Naive thymus-derived CD8-positive, alpha-beta T cell (primary cell): ENCODE results near the gene ADNP2. TPM values are rescaled to one million over a fixed set of nuclear protein-coding genes. Genes with fewer than 3 reads are reported as not detected.

Experiments
- ATAC-seq, 2 donors: fragments of 150-1000 bp; cut with Tn5 transposase in 1 of 2; sonication (Bioruptor Pico), chemical (Tn5 transposase) in 1 of 2; 1 replicate in 1 of 2; 2 replicates in 1 of 2; pipeline ENCODE4 v1.10.0; 2021; ENCODE audit warnings: mild to moderate bottlenecking in 2 of 2, moderate library complexity in 2 of 2
- POLR2A ChIA-PET: fragments of 350-600 bp; sonication (Branson Sonifier 250); formaldehyde crosslinking; loops from one replicate; lab custom pipeline; 2021; ENCODE audit warnings: antibody characterized with exemption; lab: Charles Lee
- DNase-seq, 10 donors: peaks; one replicate each; pipeline versions ENCODE4 v3.0.0 to v3.0.0-alpha.2; 2020 to 2022
- H3K27ac Mint-ChIP-seq, 10 donors: one replicate each; pipeline ENCODE4 v1.8.0; 2020 to 2022; ENCODE audit warnings: mild to moderate bottlenecking in 10 of 10, mixed read lengths in 10 of 10, moderate library complexity in 4 of 10, inconsistent platforms in 1 of 10
- H3K27me3 Mint-ChIP-seq, 5 donors: one replicate each; pipeline ENCODE4 v1.8.0; 2021 to 2022; ENCODE audit warnings: mixed read lengths in 5 of 5
- H3K36me3 Mint-ChIP-seq, 3 donors: one replicate each; pipeline ENCODE4 v1.8.0; 2020 to 2022; ENCODE audit warnings: mixed read lengths in 3 of 3, mild to moderate bottlenecking in 2 of 3, inconsistent platforms in 1 of 3
- H3K4me1 Mint-ChIP-seq, 4 donors: one replicate each; pipeline ENCODE4 v1.8.0; 2021 to 2022; ENCODE audit warnings: mixed read lengths in 4 of 4
- H3K4me3 Mint-ChIP-seq, 10 donors: one replicate each; pipeline ENCODE4 v1.8.0; 2020 to 2022; ENCODE audit warnings: mild to moderate bottlenecking in 10 of 10, mixed read lengths in 10 of 10, moderate library complexity in 6 of 10, inconsistent platforms in 1 of 10
- H3K9me3 Mint-ChIP-seq, 9 donors: one replicate each; pipeline ENCODE4 v1.8.0; 2020 to 2022; ENCODE audit warnings: mixed read lengths in 9 of 9, mild to moderate bottlenecking in 3 of 9, inconsistent platforms in 1 of 9, moderate library complexity in 1 of 9
- polyA plus RNA-seq, 3 donors: library from polyadenylated mRNA; unstranded; fragments of 300-500 nt; fragmentation: Illumina TruSeq; gene quantifications; one replicate each; pipeline ENCODE4 v1.2.3, GENCODE V29; 2021
- total RNA-seq, 8 experiments: library from RNA in 2 of 8; stranded (reverse) in 2 of 8; gene quantifications; one replicate each; pipeline ENCODE4 v1.2.3 and lab custom pipeline; 2021 to 2026

The ADNP2 gene
- total and polyA plus RNA-seq, 5 experiments from 2014 or later, result 8.1 to 25.5 (median 11.7) TPM

DNA sequence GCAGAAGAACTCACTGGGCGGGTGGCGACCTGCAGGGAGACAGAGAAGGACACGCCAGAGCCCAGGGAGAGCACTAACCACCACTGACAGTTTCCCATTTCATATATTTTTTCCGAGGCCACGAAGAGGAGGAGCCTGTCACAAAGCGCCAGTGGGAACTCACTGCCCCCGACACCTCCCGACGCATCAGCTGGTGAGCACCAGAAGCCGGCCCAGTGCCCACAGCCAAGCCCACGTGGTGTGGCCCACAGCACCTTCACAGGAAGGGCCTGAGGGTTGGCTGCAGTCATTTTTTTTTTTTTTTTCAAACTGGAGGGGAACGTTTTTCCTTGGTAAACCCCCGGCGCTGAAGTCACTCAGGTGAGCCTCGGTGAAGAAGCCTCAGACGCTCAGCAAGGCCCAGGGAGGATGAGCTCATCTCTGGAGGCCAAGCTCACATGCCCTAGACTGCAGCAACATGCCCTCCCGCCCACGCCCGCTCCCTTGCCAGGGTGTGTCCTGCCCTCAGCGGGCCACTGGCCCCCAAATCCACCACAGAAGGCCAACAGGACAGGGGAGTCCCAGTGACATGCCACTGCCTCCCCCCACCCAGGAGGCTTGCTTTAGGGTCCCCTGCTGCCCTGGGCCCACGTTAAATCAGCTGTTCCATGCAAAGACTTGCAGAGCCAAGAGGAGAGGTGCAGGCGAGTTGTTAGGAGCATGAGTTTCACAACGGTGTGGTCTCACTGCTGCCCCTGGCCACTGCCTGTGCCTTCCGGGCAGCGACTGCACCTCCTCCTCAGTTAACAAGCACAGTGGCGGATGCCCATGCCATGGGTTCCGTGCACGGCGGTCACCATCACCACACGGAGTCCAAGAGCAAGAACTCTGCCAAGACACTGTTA is 70.1 kb downstream of the ADNP2 start:
- Mint-ChIP-seq H3K4me3 (no peak overlapping the region), H3K27ac (peak overlapping the region in 3 of 10 donors; percentile 48 to 88 (median 72)), H3K36me3 (no peaks in the 10 kb centered on the region), H3K4me1 (peaks cover 14 to 25% (median 20%) of the 10 kb centered on the region in 4 donors), H3K27me3 (peaks cover 0 to 8% (median 1%) of the 10 kb centered on the region in 5 donors), H3K9me3 (no peaks in the 10 kb centered on the region)
- ATAC-seq (no peak), DNase-seq (no peak)
- POLR2A ChIA-PET, result no interaction called here

DNA sequence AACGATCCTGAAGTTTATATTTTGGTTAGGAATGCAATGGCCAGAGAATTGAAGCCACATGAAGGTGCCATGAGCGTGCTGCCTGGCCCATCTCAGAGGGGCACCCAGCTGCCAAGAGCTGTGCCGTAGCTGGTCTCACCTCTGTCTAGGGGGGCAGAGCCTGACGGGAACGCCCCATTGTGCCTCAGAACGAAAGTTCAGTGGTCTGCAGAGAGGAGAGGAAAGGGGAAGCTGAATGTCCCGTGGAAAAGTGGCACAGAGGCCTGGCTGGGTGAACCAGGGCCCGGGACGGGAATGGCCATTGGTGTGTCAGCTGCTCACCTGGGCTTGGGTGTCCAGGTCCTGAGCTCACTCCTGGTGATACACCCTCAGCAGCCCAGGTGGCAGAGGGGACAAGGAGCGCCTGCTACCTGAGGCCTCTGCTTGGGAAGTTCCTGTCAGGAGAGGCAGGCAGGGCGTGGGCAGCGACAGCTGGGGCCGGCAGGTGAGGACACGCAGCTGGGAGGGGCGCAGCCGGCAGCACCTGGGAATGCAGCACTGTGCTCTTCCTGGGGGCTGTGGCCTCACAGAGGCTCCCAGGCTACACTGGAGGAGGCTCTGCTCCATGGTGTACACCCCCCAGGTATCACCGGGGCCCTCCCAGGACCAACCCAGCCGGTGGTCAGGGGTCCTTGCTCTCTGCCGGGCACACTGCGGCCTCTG is 70.9 kb downstream of the ADNP2 start:
- POLR2A ChIA-PET, result no interaction called here
- Mint-ChIP-seq H3K27me3 (peaks cover 0 to 8% (median 1%) of the 10 kb centered on the region in 5 donors), H3K4me3 (no peak overlapping the region), H3K4me1 (peaks cover 11 to 23% (median 17%) of the 10 kb centered on the region in 4 donors), H3K9me3 (no peaks in the 10 kb centered on the region), H3K27ac (peak overlapping the region in 1 of 10 donors; percentile 60), H3K36me3 (no peaks in the 10 kb centered on the region)
- no peak for DNase-seq
- no peak for ATAC-seq

DNA sequence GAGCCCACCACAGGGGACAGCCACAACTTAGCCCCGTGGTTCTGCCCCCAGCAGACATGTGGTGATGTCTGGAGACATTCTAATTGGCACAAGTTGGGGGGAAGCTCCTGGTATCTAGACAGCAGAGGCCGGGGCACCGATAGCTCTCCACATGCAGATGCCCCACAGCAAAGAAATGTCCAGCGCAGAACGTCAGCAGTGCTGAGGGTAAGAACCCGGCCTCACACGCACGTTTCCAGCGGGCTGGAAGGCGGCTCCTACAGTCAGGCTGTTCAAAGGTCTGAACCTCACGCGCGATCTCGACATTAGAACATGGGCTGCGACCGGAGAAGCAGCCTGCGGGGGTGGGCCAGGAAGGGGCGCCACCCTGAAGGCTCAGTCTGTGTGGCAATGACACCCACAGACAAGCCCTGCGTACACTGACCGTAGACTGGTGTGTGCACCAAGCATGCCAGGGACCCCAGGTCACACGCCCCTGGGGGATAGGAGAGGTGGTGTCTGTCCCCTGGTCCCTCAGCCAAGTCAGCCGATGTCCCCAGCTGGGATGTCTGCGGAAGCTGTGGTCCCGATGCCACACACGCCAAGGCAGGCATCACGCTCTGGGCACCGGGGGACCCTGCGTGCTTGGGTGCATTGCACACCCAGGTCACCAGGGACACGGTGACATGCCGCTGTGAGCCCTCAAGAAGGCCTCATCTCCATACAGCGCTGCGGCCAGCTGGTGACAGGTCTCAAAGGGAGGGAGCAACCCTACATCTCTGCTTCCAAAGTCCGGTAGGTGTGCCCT is 71.9 kb downstream of the ADNP2 start:
- Mint-ChIP-seq H3K4me1 (peaks cover 1 to 14% (median 7%) of the 10 kb centered on the region in 4 donors), H3K27me3 (peaks cover 0 to 8% (median 1%) of the 10 kb centered on the region in 5 donors), H3K4me3 (no peak overlapping the region), H3K36me3 (no peaks in the 10 kb centered on the region), H3K27ac (peak overlapping the region in 2 of 10 donors; percentile 27 to 40), H3K9me3 (no peaks in the 10 kb centered on the region)
- POLR2A ChIA-PET, result no interaction called here
- no peak for DNase-seq
- no peak for ATAC-seq

DNA sequence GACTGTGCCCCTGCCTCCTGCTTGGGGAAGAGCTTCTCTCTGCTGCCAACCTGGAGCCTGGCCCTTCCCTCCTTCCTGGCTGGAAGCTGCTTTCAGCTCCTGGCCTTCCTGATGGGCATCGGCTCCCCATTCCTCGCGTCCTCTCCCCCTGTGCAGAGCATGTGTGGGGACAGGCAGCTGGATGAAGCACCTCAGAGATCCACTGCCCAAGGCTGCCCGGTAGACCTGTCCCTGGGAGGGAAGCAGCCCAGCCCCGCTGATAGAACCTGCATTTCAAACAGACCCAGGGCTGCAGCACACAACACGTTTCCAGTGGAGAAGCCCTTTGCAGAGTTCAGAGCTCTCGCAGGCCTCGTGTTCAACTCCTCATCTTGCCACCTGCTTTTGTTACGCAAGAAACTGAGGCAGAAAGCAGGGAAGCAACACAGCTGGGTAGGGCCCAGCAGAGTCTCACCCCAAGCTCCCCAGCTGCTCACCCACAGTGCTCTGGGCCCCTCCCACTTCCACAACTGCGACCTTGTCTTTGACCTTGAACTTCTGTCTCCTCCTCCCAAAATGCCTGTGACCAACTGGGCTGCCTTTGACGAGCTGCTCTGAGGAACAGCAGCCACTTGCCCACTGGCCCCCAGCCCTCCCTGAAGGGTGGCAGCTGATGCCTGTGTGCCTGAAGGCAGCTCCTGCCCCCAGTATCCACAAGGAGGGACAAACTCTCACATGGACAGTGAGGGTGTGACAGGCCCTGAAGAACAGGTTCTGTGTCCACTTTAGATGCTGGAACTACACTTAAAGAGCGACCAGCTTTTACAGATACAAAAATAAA is 72.8 kb downstream of the ADNP2 start:
- ATAC-seq (no peak), DNase-seq (no peak)
- H3K36me3 Mint-ChIP-seq, result no peaks in the 10 kb centered on the region
- POLR2A ChIA-PET, result interaction anchor here (0.7 kb wide), 2 partner anchors 33 to 142 kb away, joined by 3 to 4 read pairs; no protein-coding TSS in a partner anchor
- peak overlapping the region in 3 of 10 donors; percentile 40 to 84 (median 70) for H3K27ac Mint-ChIP-seq
- peaks cover 0 to 7% (median under 1%) of the 10 kb centered on the region in 4 donors for H3K4me1 Mint-ChIP-seq
- H3K27me3 Mint-ChIP-seq, result peaks cover 0 to 8% (median 1%) of the 10 kb centered on the region in 5 donors
- no peak overlapping the region for H3K4me3 Mint-ChIP-seq
- H3K9me3 Mint-ChIP-seq, result no peaks in the 10 kb centered on the region

DNA sequence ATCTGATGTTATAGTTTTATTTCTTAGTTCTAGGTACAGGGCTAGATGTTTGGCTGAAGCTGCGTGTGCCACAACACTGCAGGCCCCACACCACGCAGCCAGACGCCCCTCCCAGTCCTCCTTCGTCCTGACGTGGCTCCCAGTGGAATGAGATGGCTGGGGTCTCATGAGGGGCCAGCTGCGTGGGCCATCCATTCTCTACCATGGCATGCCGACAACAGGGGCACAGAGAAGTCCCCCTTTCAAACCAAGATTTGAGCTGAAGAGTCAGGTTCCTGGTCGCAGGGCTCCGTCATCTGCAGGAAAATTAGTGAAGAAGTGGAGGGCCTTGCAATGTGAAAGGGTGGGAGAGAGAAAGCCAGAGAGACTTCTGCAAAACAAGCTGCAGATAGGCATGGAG is 73.8 kb downstream of the ADNP2 start:
- Mint-ChIP-seq H3K36me3 (no peaks in the 10 kb centered on the region), H3K27ac (no peak overlapping the region), H3K9me3 (no peaks in the 10 kb centered on the region), H3K4me3 (no peak overlapping the region), H3K27me3 (peaks cover 0 to 8% (median 1%) of the 10 kb centered on the region in 5 donors), H3K4me1 (peaks cover 0 to 4% (median 0%) of the 10 kb centered on the region in 4 donors)
- ATAC-seq (no peak), DNase-seq (no peak)
- POLR2A ChIA-PET, result interaction anchor here (0.6 kb wide), 1 partner anchor 811 kb away, joined by 5 read pairs; no protein-coding TSS in a partner anchor

- DNase-seq (no peak), ATAC-seq (no peak)
- Mint-ChIP-seq H3K4me3 (no peak overlapping the region), H3K27ac (no peak overlapping the region), H3K9me3 (no peaks in the 10 kb centered on the region), H3K27me3 (peaks cover 0 to 5% (median 1%) of the 10 kb centered on the region in 5 donors), H3K4me1 (peaks cover 0 to 4% (median 0%) of the 10 kb centered on the region in 4 donors), H3K36me3 (no peaks in the 10 kb centered on the region)
- POLR2A ChIA-PET, result interaction anchor here (0.6 kb wide), 1 partner anchor 812 kb away, joined by 5 read pairs; no protein-coding TSS in a partner anchor
Measured at GRCh38 chr18:80183273-80184050, 74.4 kb downstream of the ADNP2 start.

- ATAC-seq (no peak), DNase-seq (no peak)
- peaks cover 0 to 2% (median 0%) of the 10 kb centered on the region in 4 donors for H3K4me1 Mint-ChIP-seq
- POLR2A ChIA-PET, result no interaction called here
- no peaks in the 10 kb centered on the region for H3K36me3 Mint-ChIP-seq
- no peaks in the 10 kb centered on the region for H3K9me3 Mint-ChIP-seq
- H3K27ac Mint-ChIP-seq, result peak overlapping the region in 1 of 10 donors; percentile 82
- H3K27me3 Mint-ChIP-seq, result peaks cover 0 to 4% (median 0%) of the 10 kb centered on the region in 5 donors
- no peak overlapping the region for H3K4me3 Mint-ChIP-seq
Measured at GRCh38 chr18:80184243-80184772, 75.2 kb downstream of the ADNP2 start.

DNA sequence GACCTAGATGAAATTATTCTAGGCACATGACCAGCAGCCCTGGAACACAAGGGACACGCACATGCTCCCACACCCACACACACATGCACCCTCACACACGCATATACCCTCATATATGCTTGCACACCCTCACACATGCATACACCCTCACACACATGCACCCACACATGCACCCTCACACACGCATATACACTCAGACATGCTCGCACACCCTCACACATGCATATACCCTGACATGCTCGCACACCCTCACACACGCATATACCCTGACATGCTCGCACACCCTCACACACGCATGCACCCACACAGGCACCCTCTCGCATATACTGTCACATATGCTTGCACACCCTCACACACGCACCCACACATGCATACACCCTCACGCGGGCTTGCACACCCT is 76.5 kb downstream of the ADNP2 start:
- Mint-ChIP-seq H3K9me3 (no peaks in the 10 kb centered on the region), H3K4me3 (no peak overlapping the region), H3K27ac (no peak overlapping the region), H3K27me3 (peaks cover 0 to 4% (median 0%) of the 10 kb centered on the region in 5 donors), H3K4me1 (peaks cover 0 to 2% (median 0%) of the 10 kb centered on the region in 4 donors), H3K36me3 (no peaks in the 10 kb centered on the region)
- no peak for ATAC-seq
- no peak for DNase-seq
- POLR2A ChIA-PET, result no interaction called here

GRCh38 chr18:80187956-80188642 is 79.0 kb downstream of the ADNP2 start:
- Mint-ChIP-seq H3K36me3 (no peaks in the 10 kb centered on the region), H3K4me1 (no peaks in the 10 kb centered on the region), H3K9me3 (no peaks in the 10 kb centered on the region), H3K27me3 (peaks cover 0 to 14% (median 3%) of the 10 kb centered on the region in 5 donors), H3K27ac (no peak overlapping the region), H3K4me3 (no peak overlapping the region)
- ATAC-seq (no peak), DNase-seq (no peak)
- POLR2A ChIA-PET, result no interaction called here

GRCh38 chr18:80188643-80189530 is 79.8 kb downstream of the ADNP2 start:
- DNase-seq (no peak), ATAC-seq (no peak)
- H3K27me3 Mint-ChIP-seq, result peaks cover 0 to 21% (median 3%) of the 10 kb centered on the region in 5 donors
- no peak overlapping the region for H3K4me3 Mint-ChIP-seq
- H3K36me3 Mint-ChIP-seq, result no peaks in the 10 kb centered on the region
- POLR2A ChIA-PET, result no interaction called here
- H3K27ac Mint-ChIP-seq, result no peak overlapping the region
- H3K9me3 Mint-ChIP-seq, result no peaks in the 10 kb centered on the region
- no peaks in the 10 kb centered on the region for H3K4me1 Mint-ChIP-seq
